ENCODE data around the gene YIF1B. TPM values are rescaled to one million over a fixed set of nuclear protein-coding genes. Genes with fewer than 3 reads are reported as not detected.

Gene YIF1B
- total and polyA plus RNA-seq, 3 donors from 2014 or later, result 52.1 to 63.7 (median 63.5) TPM

DNA sequence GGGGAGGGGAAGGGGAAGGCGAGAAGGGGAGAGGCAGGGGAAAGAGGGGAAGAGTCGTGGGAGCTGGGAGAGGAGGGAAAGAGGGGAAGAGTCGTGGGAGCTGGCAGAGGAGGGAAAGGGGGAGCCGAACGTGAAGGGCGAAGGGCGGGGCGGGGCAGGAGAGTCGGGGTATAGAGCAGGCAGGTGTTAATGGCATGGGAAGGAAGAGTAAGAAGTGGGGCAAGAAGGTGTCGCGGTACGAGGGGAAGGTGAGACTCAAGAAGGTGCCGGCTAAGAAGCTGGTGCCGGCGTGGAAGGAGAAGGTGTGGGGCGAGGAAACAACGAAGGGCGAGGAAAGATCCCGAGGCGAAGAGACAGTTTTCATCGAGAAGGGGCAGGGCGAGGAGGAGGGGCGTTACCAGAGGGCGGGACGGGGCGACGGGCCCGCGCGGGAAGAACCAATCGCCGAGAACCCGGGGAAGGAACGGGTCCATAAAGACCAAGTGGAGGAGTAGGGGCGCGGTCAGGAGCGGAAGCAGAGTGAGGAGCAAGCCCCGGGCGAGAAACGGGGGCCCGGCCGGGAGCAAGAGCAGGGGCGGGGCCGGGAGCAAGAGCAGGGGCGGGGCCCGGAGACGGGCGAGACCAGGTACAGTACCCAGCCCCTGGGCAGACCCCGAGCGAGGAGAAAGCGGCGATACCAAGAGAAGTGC, 20.3 kb upstream of the YIF1B start:
- Histone ChIP-seq H3K4me3 (peak overlapping the region; percentile 63 to 66), H3K36me3 (ENCODE audit: low read depth, missing control alignments) (no peaks in the 10 kb centered on the region), H3K9me3 (no peaks in the 10 kb centered on the region), H3K27me3 (no peaks in the 10 kb centered on the region), H3K27ac (peak overlapping the region; percentile 81 to 96), H3K4me1 (peaks cover 4% of the 10 kb centered on the region)
- peak; percentile 95 for DNase-seq
- 0 to 1% methylated on average over 52 of the region's 52 CpGs for WGBS, 2 donors
- intact Hi-C loops (cut with DNase I; ENCODE audit: low total_unique reads), result no loop called here
- TF ChIP-seq POLR2A (IDR thresholded peaks at IDR 0.05), result no peak

- DNase-seq, result no peak
- Histone ChIP-seq H3K9me3 (no peaks in the 10 kb centered on the region), H3K4me3 (no peak overlapping the region), H3K27me3 (no peaks in the 10 kb centered on the region), H3K4me1 (peaks cover 4% of the 10 kb centered on the region), H3K36me3 (ENCODE audit: low read depth, missing control alignments) (no peaks in the 10 kb centered on the region), H3K27ac (no peak overlapping the region)
- TF ChIP-seq, protein P1, sequence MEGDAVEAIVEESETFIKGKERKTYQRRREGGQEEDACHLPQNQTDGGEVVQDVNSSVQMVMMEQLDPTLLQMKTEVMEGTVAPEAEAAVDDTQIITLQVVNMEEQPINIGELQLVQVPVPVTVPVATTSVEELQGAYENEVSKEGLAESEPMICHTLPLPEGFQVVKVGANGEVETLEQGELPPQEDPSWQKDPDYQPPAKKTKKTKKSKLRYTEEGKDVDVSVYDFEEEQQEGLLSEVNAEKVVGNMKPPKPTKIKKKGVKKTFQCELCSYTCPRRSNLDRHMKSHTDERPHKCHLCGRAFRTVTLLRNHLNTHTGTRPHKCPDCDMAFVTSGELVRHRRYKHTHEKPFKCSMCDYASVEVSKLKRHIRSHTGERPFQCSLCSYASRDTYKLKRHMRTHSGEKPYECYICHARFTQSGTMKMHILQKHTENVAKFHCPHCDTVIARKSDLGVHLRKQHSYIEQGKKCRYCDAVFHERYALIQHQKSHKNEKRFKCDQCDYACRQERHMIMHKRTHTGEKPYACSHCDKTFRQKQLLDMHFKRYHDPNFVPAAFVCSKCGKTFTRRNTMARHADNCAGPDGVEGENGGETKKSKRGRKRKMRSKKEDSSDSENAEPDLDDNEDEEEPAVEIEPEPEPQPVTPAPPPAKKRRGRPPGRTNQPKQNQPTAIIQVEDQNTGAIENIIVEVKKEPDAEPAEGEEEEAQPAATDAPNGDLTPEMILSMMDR (IDR thresholded peaks at IDR 0.05), result no peak
- TF ChIP-seq POLR2A (IDR thresholded peaks at IDR 0.05), result no peak
- 93 to 96% methylated on average over 9 of the region's 9 CpGs for WGBS, 2 donors
- intact Hi-C loops (cut with DNase I; ENCODE audit: low total_unique reads), result no loop called here
Measured at GRCh38 chr19:38333245-38333644, 17.5 kb upstream of the YIF1B start.

DNA sequence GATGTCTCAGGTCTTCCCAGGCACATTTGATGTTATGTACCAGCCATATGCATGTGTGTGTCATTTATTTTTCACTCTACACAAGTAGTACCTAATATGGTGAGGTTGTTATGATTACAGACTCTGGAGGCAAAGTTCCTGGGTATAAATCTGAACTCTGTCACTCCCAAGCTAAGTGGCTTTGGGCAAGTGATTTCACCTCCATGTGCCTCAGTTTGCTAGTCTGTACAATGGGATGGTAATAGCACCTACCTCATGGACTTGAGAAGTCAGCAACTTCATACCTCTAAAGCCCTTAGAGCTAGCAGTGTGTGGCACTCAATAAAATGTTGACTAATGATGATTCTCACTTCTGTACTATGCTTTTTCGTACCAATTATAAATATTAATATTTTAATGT, 16.0 kb upstream of the YIF1B start:
- intact Hi-C loops (cut with DNase I; ENCODE audit: low total_unique reads), result no loop called here
- no peak for DNase-seq
- no peak overlapping the region for H3K27ac ChIP-seq
- H3K4me3 ChIP-seq, result no peak overlapping the region
- no peaks in the 10 kb centered on the region for H3K9me3 ChIP-seq
- H3K36me3 ChIP-seq (ENCODE audit: low read depth, missing control alignments), result no peaks in the 10 kb centered on the region
- H3K4me1 ChIP-seq, result no peaks in the 10 kb centered on the region
- no peak for TF ChIP-seq POLR2A (IDR thresholded peaks at IDR 0.05)
- TF ChIP-seq, protein P1 (IDR thresholded peaks at IDR 0.05), result no peak
- H3K27me3 ChIP-seq, result no peaks in the 10 kb centered on the region
- WGBS, 2 donors, result 83 to 97% methylated on average over 1 of the region's 1 CpG

DNA sequence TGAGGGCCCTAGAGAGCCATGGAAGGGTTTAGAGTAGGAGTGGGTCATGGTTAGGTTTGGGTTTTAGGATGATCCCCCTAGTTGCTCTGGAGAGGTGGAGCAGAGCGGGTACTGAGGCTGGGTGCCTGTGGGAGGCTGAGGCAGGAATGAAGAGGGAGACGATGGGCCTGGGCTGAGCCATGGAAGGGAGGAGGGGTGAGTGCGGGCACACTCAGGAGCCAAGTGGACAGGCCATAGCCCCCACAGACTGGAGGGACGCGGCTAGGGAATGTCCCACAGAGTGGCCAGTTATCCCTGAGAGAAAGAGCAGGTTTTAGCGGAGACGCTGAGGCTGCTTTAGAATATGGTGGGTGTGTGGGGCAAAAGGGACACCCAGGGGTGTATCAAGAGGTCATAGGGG, 13.9 kb upstream of the YIF1B start:
- 93 to 94% methylated on average over 7 of the region's 7 CpGs for WGBS, 2 donors
- TF ChIP-seq POLR2A (IDR thresholded peaks at IDR 0.05), result no peak
- TF ChIP-seq, protein P1 (IDR thresholded peaks at IDR 0.05), result no peak
- intact Hi-C loops (cut with DNase I; ENCODE audit: low total_unique reads), result loop anchor here (5.0 kb wide), 1 partner anchor 87 kb away; no protein-coding TSS in a partner anchor
- Histone ChIP-seq H3K27ac (no peak overlapping the region), H3K9me3 (no peaks in the 10 kb centered on the region), H3K36me3 (ENCODE audit: low read depth, missing control alignments) (no peaks in the 10 kb centered on the region), H3K27me3 (no peaks in the 10 kb centered on the region), H3K4me1 (no peaks in the 10 kb centered on the region), H3K4me3 (no peak overlapping the region)
- no peak for DNase-seq

GRCh38 chr19:38326591-38326990, 10.8 kb upstream of the YIF1B start:
- no peak for DNase-seq
- intact Hi-C loops (cut with DNase I; ENCODE audit: low total_unique reads), result loop anchor here (5.0 kb wide), 1 partner anchor 84 kb away; no protein-coding TSS in a partner anchor
- no peak overlapping the region for H3K4me3 ChIP-seq
- no peaks in the 10 kb centered on the region for H3K27me3 ChIP-seq
- H3K9me3 ChIP-seq, result no peaks in the 10 kb centered on the region
- WGBS, 2 donors, result 94 to 95% methylated on average over 17 to 22 of the region's 22 CpGs
- no peaks in the 10 kb centered on the region for H3K36me3 ChIP-seq (ENCODE audit: low read depth, missing control alignments)
- H3K4me1 ChIP-seq, result peaks cover 9% of the 10 kb centered on the region
- H3K27ac ChIP-seq, result no peak overlapping the region
- no peak for TF ChIP-seq POLR2A (IDR thresholded peaks at IDR 0.05)
- TF ChIP-seq, protein P1 (IDR thresholded peaks at IDR 0.05), result no peak

Measured in testis (tissue), 3 donors.